Stimulated activated naive CD8-positive, alpha-beta T cell treated with anti-CD3 and anti-CD28 coated beads, Interleukin-15, amount 100 ng/mL, for 72 hours (primary cell): ENCODE data around the gene EML1.

ENCODE experiments used
- ATAC-seq: fragments of 150-1000 bp; cut with Tn5 transposase; 2 replicates; pipeline ENCODE4 v1.10.0; 2021; ENCODE audit warnings: mild to moderate bottlenecking, moderate library complexity
- DNase-seq, 2 donors: peaks; one replicate each; pipeline ENCODE4 v3.0.0; 2021 to 2022
- H3K27ac Mint-ChIP-seq, 2 donors: one replicate each; pipeline ENCODE4 v1.8.0; 2022; ENCODE audit warnings: mild to moderate bottlenecking in 2 of 2, mixed read lengths in 2 of 2, moderate library complexity in 2 of 2
- H3K27me3 Mint-ChIP-seq: one replicate; pipeline ENCODE4 v1.8.0; 2022; ENCODE audit warnings: mixed read lengths
- H3K4me1 Mint-ChIP-seq: one replicate; pipeline ENCODE4 v1.8.0; 2022; ENCODE audit warnings: mild to moderate bottlenecking, mixed read lengths
- H3K4me3 Mint-ChIP-seq, 2 donors: one replicate each; pipeline ENCODE4 v1.8.0; 2022; ENCODE audit warnings: mild to moderate bottlenecking in 2 of 2, mixed read lengths in 2 of 2, moderate library complexity in 1 of 2
- H3K9me3 Mint-ChIP-seq, 2 donors: one replicate each; pipeline ENCODE4 v1.8.0; 2022; ENCODE audit warnings: mixed read lengths in 2 of 2

EML1 gene

GRCh38 chr14:99874306-99874705 lies 81.1 kb downstream of the EML1 start:
- H3K27me3 Mint-ChIP-seq: peaks cover 52% of the 10 kb centered on the region
- H3K27ac Mint-ChIP-seq: no peak overlapping the region
- no peak overlapping the region for H3K4me3 Mint-ChIP-seq
- DNase-seq (no peak), ATAC-seq (no peak)
- H3K4me1 Mint-ChIP-seq: no peaks in the 10 kb centered on the region
- no peaks in the 10 kb centered on the region for H3K9me3 Mint-ChIP-seq

- no peak overlapping the region for H3K27ac Mint-ChIP-seq
- DNase-seq: no peak
- no peak overlapping the region for H3K4me3 Mint-ChIP-seq
- peaks cover 53% of the 10 kb centered on the region for H3K27me3 Mint-ChIP-seq
- no peak for ATAC-seq
- H3K9me3 Mint-ChIP-seq: no peaks in the 10 kb centered on the region
- no peaks in the 10 kb centered on the region for H3K4me1 Mint-ChIP-seq
Observed at GRCh38 chr14:99875421-99875820, 82.2 kb downstream of the EML1 start.

- no peak overlapping the region for H3K27ac Mint-ChIP-seq
- no peak for DNase-seq
- H3K27me3 Mint-ChIP-seq: peaks cover 57% of the 10 kb centered on the region
- no peaks in the 10 kb centered on the region for H3K4me1 Mint-ChIP-seq
- ATAC-seq: no peak
- H3K9me3 Mint-ChIP-seq: no peaks in the 10 kb centered on the region
- H3K4me3 Mint-ChIP-seq: no peak overlapping the region
Observed at GRCh38 chr14:99875836-99876235, 82.6 kb downstream of the EML1 start.

- ATAC-seq: no peak
- no peaks in the 10 kb centered on the region for H3K9me3 Mint-ChIP-seq
- peaks cover 59% of the 10 kb centered on the region for H3K27me3 Mint-ChIP-seq
- H3K27ac Mint-ChIP-seq: no peak overlapping the region
- H3K4me3 Mint-ChIP-seq: no peak overlapping the region
- H3K4me1 Mint-ChIP-seq: no peaks in the 10 kb centered on the region
- no peak for DNase-seq
Observed at GRCh38 chr14:99876406-99876805, 83.2 kb downstream of the EML1 start.

GRCh38 chr14:99878563-99878962 lies 85.3 kb downstream of the EML1 start:
- ATAC-seq (no peak), DNase-seq (no peak)
- Mint-ChIP-seq H3K9me3 (no peaks in the 10 kb centered on the region), H3K27me3 (peaks cover 52% of the 10 kb centered on the region), H3K4me3 (no peak overlapping the region), H3K4me1 (no peaks in the 10 kb centered on the region), H3K27ac (no peak overlapping the region)

GRCh38 chr14:99879401-99880295 lies 86.4 kb downstream of the EML1 start:
- Mint-ChIP-seq H3K4me1 (no peaks in the 10 kb centered on the region), H3K27me3 (peaks cover 49% of the 10 kb centered on the region), H3K4me3 (no peak overlapping the region), H3K27ac (no peak overlapping the region), H3K9me3 (no peaks in the 10 kb centered on the region)
- ATAC-seq: no peak
- no peak for DNase-seq

- H3K27ac Mint-ChIP-seq: no peak overlapping the region
- no peak for DNase-seq
- H3K4me1 Mint-ChIP-seq: no peaks in the 10 kb centered on the region
- ATAC-seq: no peak
- no peaks in the 10 kb centered on the region for H3K9me3 Mint-ChIP-seq
- peaks cover 42% of the 10 kb centered on the region for H3K27me3 Mint-ChIP-seq
- H3K4me3 Mint-ChIP-seq: no peak overlapping the region
Observed at GRCh38 chr14:99880651-99881420, 87.6 kb downstream of the EML1 start.

GRCh38 chr14:99883866-99884650 lies 90.8 kb downstream of the EML1 start:
- Mint-ChIP-seq H3K9me3 (no peaks in the 10 kb centered on the region), H3K4me1 (no peaks in the 10 kb centered on the region), H3K27me3 (peaks cover 38% of the 10 kb centered on the region), H3K4me3 (no peak overlapping the region), H3K27ac (no peak overlapping the region)
- DNase-seq (no peak), ATAC-seq (no peak)

- Mint-ChIP-seq H3K27me3 (peaks cover 30% of the 10 kb centered on the region), H3K9me3 (no peaks in the 10 kb centered on the region), H3K4me1 (no peaks in the 10 kb centered on the region), H3K27ac (peak overlapping the region in 1 of 2 donors; percentile 12), H3K4me3 (no peak overlapping the region)
- DNase-seq (peak in 1 of 2 donors; percentile 18), ATAC-seq (peak; percentile 77)
Observed at GRCh38 chr14:99884834-99885648, 91.8 kb downstream of the EML1 start.

GRCh38 chr14:99885649-99885958 lies 92.4 kb downstream of the EML1 start:
- Mint-ChIP-seq H3K27ac (no peak overlapping the region), H3K4me1 (no peaks in the 10 kb centered on the region), H3K9me3 (no peaks in the 10 kb centered on the region), H3K4me3 (no peak overlapping the region), H3K27me3 (peaks cover 25% of the 10 kb centered on the region)
- DNase-seq: no peak
- no peak for ATAC-seq

- no peak overlapping the region for H3K27ac Mint-ChIP-seq
- no peak for ATAC-seq
- H3K27me3 Mint-ChIP-seq: peaks cover 19% of the 10 kb centered on the region
Observed at GRCh38 chr14:99887407-99887806, 94.2 kb downstream of the EML1 start.

GRCh38 chr14:99888149-99888548 lies 94.9 kb downstream of the EML1 start:
- peaks cover 26% of the 10 kb centered on the region for H3K27me3 Mint-ChIP-seq
- ATAC-seq (no peak), DNase-seq (no peak)
- H3K27ac Mint-ChIP-seq: no peak overlapping the region
- no peaks in the 10 kb centered on the region for H3K9me3 Mint-ChIP-seq
- no peaks in the 10 kb centered on the region for H3K4me1 Mint-ChIP-seq
- H3K4me3 Mint-ChIP-seq: no peak overlapping the region

More at GRCh38 chr14:99887407-99887806, 94.2 kb downstream of the EML1 start:
- Mint-ChIP-seq H3K9me3 (no peaks in the 10 kb centered on the region), H3K4me1 (no peaks in the 10 kb centered on the region), H3K4me3 (no peak overlapping the region)
- DNase-seq: no peak

- H3K27me3 Mint-ChIP-seq: peaks cover 27% of the 10 kb centered on the region
- H3K4me3 Mint-ChIP-seq: no peak overlapping the region
- H3K27ac Mint-ChIP-seq: peak overlapping the region; percentile 20 to 61
- H3K4me1 Mint-ChIP-seq: no peaks in the 10 kb centered on the region
- DNase-seq (no peak), ATAC-seq (no peak)
- no peaks in the 10 kb centered on the region for H3K9me3 Mint-ChIP-seq
Observed at GRCh38 chr14:99889268-99889667, 96.1 kb downstream of the EML1 start.

GRCh38 chr14:99891266-99891665 lies 98.1 kb downstream of the EML1 start:
- ATAC-seq (no peak), DNase-seq (no peak)
- peaks cover 27% of the 10 kb centered on the region for H3K27me3 Mint-ChIP-seq
- H3K27ac Mint-ChIP-seq: no peak overlapping the region
- H3K9me3 Mint-ChIP-seq: no peaks in the 10 kb centered on the region
- no peak overlapping the region for H3K4me3 Mint-ChIP-seq
- H3K4me1 Mint-ChIP-seq: no peaks in the 10 kb centered on the region

- Mint-ChIP-seq H3K4me3 (no peak overlapping the region), H3K27ac (no peak overlapping the region), H3K27me3 (peaks cover 27% of the 10 kb centered on the region), H3K9me3 (no peaks in the 10 kb centered on the region), H3K4me1 (no peaks in the 10 kb centered on the region)
- DNase-seq (no peak), ATAC-seq (no peak)
Observed at GRCh38 chr14:99891900-99892299, 98.7 kb downstream of the EML1 start.
